ENCODE measurements around the gene HK1.
"Not testable (repeated sequence)": the region's sequence is repeated elsewhere in the genome, so short reads cannot be mapped to it uniquely, and the experiment has no call there.

The HK1 gene

GRCh38 chr10:69307434-69307833 lies 29.1 kb downstream of the HK1 start:
- Histone ChIP-seq H3K27me3 (ENCODE audit: insufficient read depth, low read length) (no peaks in the 10 kb centered on the region), H3K4me1 (ENCODE audit: control insufficient read depth, insufficient read depth, low read length, unreplicated experiment) (no peaks in the 10 kb centered on the region), H3K36me3 (ENCODE audit: insufficient read depth, low read length) (no peaks in the 10 kb centered on the region), H3K27ac (ENCODE audit: low read depth, low read length) (no peak overlapping the region), H3K79me2 (ENCODE audit: control insufficient read depth, insufficient read depth, low read length, unreplicated experiment) (no peaks in the 10 kb centered on the region), H2AFZ (ENCODE audit: low read length, unreplicated experiment) (no peak overlapping the region), H3K4me3 (ENCODE audit: low read depth, low read length) (no peak overlapping the region)

- H3K27ac ChIP-seq (ENCODE audit: low read depth, low read length); H3K27me3 ChIP-seq (ENCODE audit: insufficient read depth, low read length); H2AFZ ChIP-seq (ENCODE audit: low read length, unreplicated experiment); H3K4me1 ChIP-seq (ENCODE audit: control insufficient read depth, insufficient read depth, low read length, unreplicated experiment); H3K79me2 ChIP-seq (ENCODE audit: control insufficient read depth, insufficient read depth, low read length, unreplicated experiment); H3K36me3 ChIP-seq (ENCODE audit: insufficient read depth, low read length); H3K4me3 ChIP-seq (ENCODE audit: low read depth, low read length): not testable (repeated sequence)
Observed at GRCh38 chr10:69308304-69308703, 30.0 kb downstream of the HK1 start.

DNA sequence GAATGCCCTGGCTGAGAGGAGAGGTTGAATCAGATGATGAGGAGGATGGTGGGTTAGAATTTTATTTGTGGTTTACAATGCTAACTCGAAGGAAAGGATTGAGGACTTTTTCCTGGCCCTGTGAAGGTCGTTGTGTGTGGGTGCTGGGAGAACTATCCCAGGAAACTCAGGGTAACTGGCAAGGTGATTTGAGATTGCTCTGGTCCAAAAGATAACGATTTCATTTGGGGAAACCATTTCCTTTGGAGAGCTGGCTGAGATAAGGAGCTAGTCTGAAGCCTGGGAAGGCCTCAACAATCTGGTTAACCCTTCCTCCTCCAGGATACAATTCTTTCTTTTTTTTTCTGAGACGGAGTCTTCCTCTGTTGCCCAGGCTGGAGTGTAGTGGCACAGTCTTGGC lies 33.0 kb downstream of the HK1 start:
- Histone ChIP-seq H3K27ac (ENCODE audit: low read depth, low read length) (no peak overlapping the region), H3K36me3 (ENCODE audit: insufficient read depth, low read length) (no peaks in the 10 kb centered on the region), H2AFZ (ENCODE audit: low read length, unreplicated experiment) (no peak overlapping the region), H3K4me3 (ENCODE audit: low read depth, low read length) (no peak overlapping the region), H3K4me1 (ENCODE audit: control insufficient read depth, insufficient read depth, low read length, unreplicated experiment) (peaks cover 11% of the 10 kb centered on the region), H3K27me3 (ENCODE audit: insufficient read depth, low read length) (no peaks in the 10 kb centered on the region), H3K79me2 (ENCODE audit: control insufficient read depth, insufficient read depth, low read length, unreplicated experiment) (no peaks in the 10 kb centered on the region)

DNA sequence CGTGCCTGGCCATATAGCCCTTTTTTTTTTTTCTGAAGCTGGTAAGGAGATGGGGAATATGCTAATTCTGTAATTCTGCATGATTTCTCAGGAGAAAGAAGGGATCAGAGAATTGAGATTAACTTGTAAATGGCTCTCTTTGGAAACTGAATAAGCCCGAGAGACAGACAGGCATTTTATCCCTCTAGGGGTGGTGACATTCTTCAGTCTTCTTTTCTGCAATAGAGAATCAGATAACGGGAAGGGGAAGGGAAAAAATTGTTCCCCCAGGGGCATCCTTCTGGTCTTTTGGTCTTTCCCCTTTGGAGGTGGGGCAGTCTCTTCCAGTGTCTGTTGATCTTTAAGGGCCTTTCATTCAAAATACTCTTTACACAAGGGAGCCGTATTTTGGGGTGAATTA lies 34.2 kb downstream of the HK1 start:
- Histone ChIP-seq H3K36me3 (ENCODE audit: insufficient read depth, low read length) (no peaks in the 10 kb centered on the region), H3K27me3 (ENCODE audit: insufficient read depth, low read length) (no peaks in the 10 kb centered on the region), H2AFZ (ENCODE audit: low read length, unreplicated experiment) (no peak overlapping the region), H3K79me2 (ENCODE audit: control insufficient read depth, insufficient read depth, low read length, unreplicated experiment) (no peaks in the 10 kb centered on the region), H3K27ac (ENCODE audit: low read depth, low read length) (no peak overlapping the region), H3K4me1 (ENCODE audit: control insufficient read depth, insufficient read depth, low read length, unreplicated experiment) (peaks cover 23% of the 10 kb centered on the region), H3K4me3 (ENCODE audit: low read depth, low read length) (no peak overlapping the region)

GRCh38 chr10:69315100-69315542 lies 36.8 kb downstream of the HK1 start:
- peaks cover 30% of the 10 kb centered on the region for H3K4me1 ChIP-seq (ENCODE audit: control insufficient read depth, insufficient read depth, low read length, unreplicated experiment)
- no peak overlapping the region for H2AFZ ChIP-seq (ENCODE audit: low read length, unreplicated experiment)
- peaks cover 15% of the 10 kb centered on the region for H3K79me2 ChIP-seq (ENCODE audit: control insufficient read depth, insufficient read depth, low read length, unreplicated experiment)
- no peak overlapping the region for H3K27ac ChIP-seq (ENCODE audit: low read depth, low read length)
- no peaks in the 10 kb centered on the region for H3K27me3 ChIP-seq (ENCODE audit: insufficient read depth, low read length)
- H3K36me3 ChIP-seq (ENCODE audit: insufficient read depth, low read length), result no peaks in the 10 kb centered on the region
- no peak overlapping the region for H3K4me3 ChIP-seq (ENCODE audit: low read depth, low read length)

- H3K27ac ChIP-seq (ENCODE audit: low read depth, low read length), result peak overlapping the region; percentile 28
- no peak overlapping the region for H3K4me3 ChIP-seq (ENCODE audit: low read depth, low read length)
- H3K79me2 ChIP-seq (ENCODE audit: control insufficient read depth, insufficient read depth, low read length, unreplicated experiment), result peaks cover 21% of the 10 kb centered on the region
- no peaks in the 10 kb centered on the region for H3K27me3 ChIP-seq (ENCODE audit: insufficient read depth, low read length)
- no peak overlapping the region for H2AFZ ChIP-seq (ENCODE audit: low read length, unreplicated experiment)
- H3K4me1 ChIP-seq (ENCODE audit: control insufficient read depth, insufficient read depth, low read length, unreplicated experiment), result peaks cover 36% of the 10 kb centered on the region
- no peaks in the 10 kb centered on the region for H3K36me3 ChIP-seq (ENCODE audit: insufficient read depth, low read length)
Observed at GRCh38 chr10:69315610-69316312, 37.5 kb downstream of the HK1 start.

DNA sequence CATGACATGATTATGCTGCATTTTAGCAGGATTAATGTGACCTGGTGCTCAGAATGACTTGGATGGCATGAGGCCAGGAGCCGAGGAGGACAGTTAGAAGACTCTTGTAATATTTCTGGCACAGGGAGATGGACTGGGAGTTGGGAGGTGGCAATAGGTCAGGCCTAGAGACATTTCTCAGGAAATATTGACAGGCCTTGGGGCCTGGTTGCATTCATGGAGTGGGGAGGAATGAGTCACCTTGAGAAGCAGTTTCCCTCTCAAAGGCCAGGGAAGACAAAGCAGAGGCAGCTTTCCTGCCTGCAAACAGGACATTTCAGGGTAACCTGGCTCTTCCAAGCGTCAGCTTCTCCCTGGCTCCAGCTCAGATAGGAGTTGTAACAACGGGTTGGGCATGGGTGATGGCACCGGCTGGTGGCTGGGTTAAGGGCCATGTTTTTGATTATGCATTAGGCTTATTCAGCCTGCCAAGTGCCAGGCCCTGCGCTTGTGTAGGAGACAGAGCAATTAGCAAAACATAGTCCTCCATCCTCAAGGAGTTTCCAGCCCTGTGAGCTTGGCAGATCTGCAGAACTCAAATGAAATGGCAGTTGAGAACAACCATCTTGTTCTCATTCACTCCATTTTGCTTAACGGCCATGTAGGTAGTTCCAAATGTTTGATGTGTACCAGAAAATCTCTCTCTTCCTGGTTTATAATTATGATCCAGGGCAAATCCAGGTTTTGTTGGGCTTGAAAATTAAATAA lies 38.2 kb downstream of the HK1 start:
- Histone ChIP-seq H3K4me1 (ENCODE audit: control insufficient read depth, insufficient read depth, low read length, unreplicated experiment) (peaks cover 43% of the 10 kb centered on the region), H3K27ac (ENCODE audit: low read depth, low read length) (peak overlapping the region; percentile 28), H3K36me3 (ENCODE audit: insufficient read depth, low read length) (no peaks in the 10 kb centered on the region), H2AFZ (ENCODE audit: low read length, unreplicated experiment) (no peak overlapping the region), H3K27me3 (ENCODE audit: insufficient read depth, low read length) (no peaks in the 10 kb centered on the region), H3K4me3 (ENCODE audit: low read depth, low read length) (no peak overlapping the region), H3K79me2 (ENCODE audit: control insufficient read depth, insufficient read depth, low read length, unreplicated experiment) (peaks cover 28% of the 10 kb centered on the region)

DNA sequence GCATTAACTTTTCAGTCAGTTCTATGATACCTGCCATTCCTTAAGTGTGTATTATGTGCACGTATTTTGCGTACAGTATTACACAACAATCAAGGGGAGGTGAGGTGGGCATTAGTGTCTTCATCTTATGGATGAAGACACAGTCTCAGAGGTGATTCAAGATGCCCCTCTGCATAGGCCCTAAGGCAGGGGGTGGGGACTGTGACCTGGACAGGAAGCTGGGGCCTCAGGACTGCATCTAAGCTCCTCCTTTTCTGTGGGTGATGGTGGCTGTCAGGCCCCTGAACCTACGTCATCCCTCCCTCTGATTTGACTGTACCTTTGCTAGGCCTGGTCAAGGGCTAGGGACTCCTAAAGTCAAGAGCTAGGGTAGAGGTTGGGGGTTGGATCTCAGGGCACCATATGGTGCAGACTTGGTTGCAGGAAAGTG lies 38.9 kb downstream of the HK1 start:
- Histone ChIP-seq H3K4me3 (ENCODE audit: low read depth, low read length) (no peak overlapping the region), H3K79me2 (ENCODE audit: control insufficient read depth, insufficient read depth, low read length, unreplicated experiment) (peaks cover 35% of the 10 kb centered on the region), H3K27me3 (ENCODE audit: insufficient read depth, low read length) (no peaks in the 10 kb centered on the region), H3K4me1 (ENCODE audit: control insufficient read depth, insufficient read depth, low read length, unreplicated experiment) (peaks cover 50% of the 10 kb centered on the region), H3K36me3 (ENCODE audit: insufficient read depth, low read length) (no peaks in the 10 kb centered on the region), H2AFZ (ENCODE audit: low read length, unreplicated experiment) (no peak overlapping the region), H3K27ac (ENCODE audit: low read depth, low read length) (peak overlapping the region; percentile 28; the same call in 1 of the 2 replicates)

DNA sequence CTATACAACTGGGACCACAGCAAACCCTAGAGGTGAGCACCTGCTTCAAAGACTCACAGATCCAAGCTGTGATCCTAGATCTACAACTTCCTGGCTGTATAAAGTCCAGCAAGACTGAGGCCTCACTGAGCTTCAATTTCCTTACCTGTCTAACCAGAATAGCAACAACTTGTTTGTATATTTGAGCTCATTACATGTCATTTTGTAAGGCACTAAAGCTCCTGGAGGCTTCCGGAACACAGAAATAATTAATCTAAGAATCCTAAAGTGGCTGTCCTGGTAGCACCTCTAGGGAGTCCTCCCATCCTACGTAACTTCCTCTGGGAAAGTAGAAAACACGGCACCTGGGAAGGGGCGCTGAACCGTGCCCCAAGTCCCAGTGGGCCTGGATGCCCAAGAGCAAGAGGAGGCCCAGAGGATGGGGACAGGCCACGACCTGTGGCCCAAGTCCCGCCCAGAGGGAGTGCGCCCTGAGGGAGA lies 39.4 kb downstream of the HK1 start:
- Histone ChIP-seq H3K4me1 (ENCODE audit: control insufficient read depth, insufficient read depth, low read length, unreplicated experiment) (peaks cover 51% of the 10 kb centered on the region), H3K79me2 (ENCODE audit: control insufficient read depth, insufficient read depth, low read length, unreplicated experiment) (peaks cover 38% of the 10 kb centered on the region), H3K4me3 (ENCODE audit: low read depth, low read length) (peak overlapping the region; percentile 96), H3K27me3 (ENCODE audit: insufficient read depth, low read length) (no peaks in the 10 kb centered on the region), H3K27ac (ENCODE audit: low read depth, low read length) (no peak overlapping the region), H2AFZ (ENCODE audit: low read length, unreplicated experiment) (peak overlapping the region; percentile 83), H3K36me3 (ENCODE audit: insufficient read depth, low read length) (no peaks in the 10 kb centered on the region)

DNA sequence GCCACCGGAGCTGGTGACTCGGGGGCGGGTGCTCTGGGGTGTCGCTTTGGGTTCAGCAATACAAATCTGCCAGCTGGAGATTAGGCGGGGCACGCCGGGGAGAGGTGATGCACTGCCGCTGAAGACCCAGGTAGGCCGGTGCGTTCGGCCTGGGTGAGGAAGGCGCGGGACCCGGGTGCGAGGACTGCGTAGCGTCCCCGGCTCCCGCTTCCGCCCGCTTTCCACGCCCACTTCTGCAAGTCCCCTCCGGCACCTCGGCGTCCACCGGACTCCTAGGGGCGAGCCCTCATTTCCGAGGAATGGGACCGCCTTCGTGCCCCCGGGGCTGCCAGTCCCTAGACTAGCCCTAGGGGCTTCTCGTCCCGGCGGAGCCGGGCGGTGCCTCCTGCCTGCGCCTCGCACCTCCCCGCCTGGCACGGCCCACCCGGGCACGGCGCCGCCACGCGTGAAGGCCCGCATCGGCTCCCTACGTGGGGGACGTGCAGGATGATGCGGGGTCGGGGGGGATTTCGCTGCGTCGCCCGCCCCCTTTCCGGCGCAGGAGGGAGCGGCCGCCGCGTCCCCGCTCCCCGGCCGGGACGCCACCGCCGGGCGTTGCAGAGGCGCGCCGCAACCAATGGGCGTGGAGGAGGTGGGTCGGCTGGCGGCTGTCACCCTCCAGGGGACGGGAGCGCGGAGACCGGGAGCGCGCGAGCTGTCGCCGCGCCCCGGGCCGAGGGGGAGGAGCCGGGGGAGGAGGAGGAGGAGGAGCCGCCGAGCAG lies 40.0 kb downstream of the HK1 start:
- H3K79me2 ChIP-seq (ENCODE audit: control insufficient read depth, insufficient read depth, low read length, unreplicated experiment), result peaks cover 44% of the 10 kb centered on the region
- H3K27ac ChIP-seq (ENCODE audit: low read depth, low read length), result no peak overlapping the region
- H3K36me3 ChIP-seq (ENCODE audit: insufficient read depth, low read length), result no peaks in the 10 kb centered on the region
- peaks cover 52% of the 10 kb centered on the region for H3K4me1 ChIP-seq (ENCODE audit: control insufficient read depth, insufficient read depth, low read length, unreplicated experiment)
- H3K27me3 ChIP-seq (ENCODE audit: insufficient read depth, low read length), result no peaks in the 10 kb centered on the region
- H3K4me3 ChIP-seq (ENCODE audit: low read depth, low read length), result peak overlapping the region; percentile 96
- peak overlapping the region; percentile 83 for H2AFZ ChIP-seq (ENCODE audit: low read length, unreplicated experiment)
